GM21723 (cell line): ENCODE measurements around the gene MED26.
"Not testable (repeated sequence)": the region's sequence is repeated elsewhere in the genome, so short reads cannot be mapped to it uniquely, and the experiment has no call there.

Experiments used
- ATAC-seq: cut with Tn5 transposase; IDR thresholded peaks from one replicate; pipeline ENCODE4 v1.9.1; 2021; ENCODE audit warnings: mild to moderate bottlenecking, moderate library complexity; ENCODE audit not compliant: unreplicated experiment

The MED26 gene

GRCh38 chr19:16628183-16628983, at the start of gene MED26:
Gene MED26, minus strand, starts transcription at chr19:16628204. Its CDS starts 261 bp downstream, at chr19:16627943.
- ATAC-seq: peak; percentile 79

GRCh38 chr19:16677055-16677454, 49.1 kb upstream of the MED26 start:
- no peak for ATAC-seq

- no peak for ATAC-seq
Observed at GRCh38 chr19:16676101-16676798, 48.2 kb upstream of the MED26 start.

- ATAC-seq: not testable (repeated sequence)
Observed at GRCh38 chr19:16673839-16674238, 45.8 kb upstream of the MED26 start.

- ATAC-seq: no peak
Observed at GRCh38 chr19:16673231-16673630, 45.2 kb upstream of the MED26 start.

GRCh38 chr19:16671652-16672274, 43.8 kb upstream of the MED26 start:
- no peak for ATAC-seq

GRCh38 chr19:16670291-16670690, 42.3 kb upstream of the MED26 start:
- no peak for ATAC-seq

- ATAC-seq: not testable (repeated sequence)
Observed at GRCh38 chr19:16668702-16669101, 40.7 kb upstream of the MED26 start.

GRCh38 chr19:16668176-16668575, 40.2 kb upstream of the MED26 start:
- no peak for ATAC-seq

- no peak for ATAC-seq
Observed at GRCh38 chr19:16661480-16662034, 33.6 kb upstream of the MED26 start.

GRCh38 chr19:16660763-16661479, 32.9 kb upstream of the MED26 start, which contains the start of gene TMEM38A:
Gene TMEM38A, plus strand, starts transcription at chr19:16661139. Its CDS starts 79 bp downstream, at chr19:16661218.
- ATAC-seq: peak; percentile 30

- peak; percentile 80 for ATAC-seq
Observed at GRCh38 chr19:16659832-16660708, 32.1 kb upstream of the MED26 start, which contains the start of gene SMIM7. Gene SMIM7, minus strand, starts transcription at chr19:16660144. Its CDS starts 34 bp downstream, at chr19:16660110.

GRCh38 chr19:16659464-16659831, 31.4 kb upstream of the MED26 start:
- no peak for ATAC-seq

- ATAC-seq: no peak
Observed at GRCh38 chr19:16657384-16657783, 29.4 kb upstream of the MED26 start.

- no peak for ATAC-seq
Observed at GRCh38 chr19:16655727-16656126, 27.7 kb upstream of the MED26 start.

- no peak for ATAC-seq
Observed at GRCh38 chr19:16654627-16655026, 26.6 kb upstream of the MED26 start.

GRCh38 chr19:16654140-16654539, 26.1 kb upstream of the MED26 start:
- no peak for ATAC-seq

- no peak for ATAC-seq
Observed at GRCh38 chr19:16652854-16653253, 24.9 kb upstream of the MED26 start.

- ATAC-seq: not testable (repeated sequence)
Observed at GRCh38 chr19:16651421-16652188, 23.6 kb upstream of the MED26 start.
